GM18505 (cell line): ENCODE results near the gene CCDC57.
"Not testable (repeated sequence)": the region's sequence is repeated elsewhere in the genome, so short reads cannot be mapped to it uniquely, and the experiment has no call there.

Source experiments
- ATAC-seq: cut with Tn5 transposase; IDR thresholded peaks from one replicate; pipeline ENCODE4 v1.9.1; 2021; ENCODE audit not compliant: unreplicated experiment
- POLR2A ChIP-seq: IDR thresholded peaks from 4 replicates; pipeline ENCODE4 v1.6.1; 2011; ENCODE audit warnings: borderline replicate concordance; ENCODE audit not compliant: insufficient read depth, insufficient read length; ENCODE audit errors: extremely low read depth

CCDC57 gene

DNA sequence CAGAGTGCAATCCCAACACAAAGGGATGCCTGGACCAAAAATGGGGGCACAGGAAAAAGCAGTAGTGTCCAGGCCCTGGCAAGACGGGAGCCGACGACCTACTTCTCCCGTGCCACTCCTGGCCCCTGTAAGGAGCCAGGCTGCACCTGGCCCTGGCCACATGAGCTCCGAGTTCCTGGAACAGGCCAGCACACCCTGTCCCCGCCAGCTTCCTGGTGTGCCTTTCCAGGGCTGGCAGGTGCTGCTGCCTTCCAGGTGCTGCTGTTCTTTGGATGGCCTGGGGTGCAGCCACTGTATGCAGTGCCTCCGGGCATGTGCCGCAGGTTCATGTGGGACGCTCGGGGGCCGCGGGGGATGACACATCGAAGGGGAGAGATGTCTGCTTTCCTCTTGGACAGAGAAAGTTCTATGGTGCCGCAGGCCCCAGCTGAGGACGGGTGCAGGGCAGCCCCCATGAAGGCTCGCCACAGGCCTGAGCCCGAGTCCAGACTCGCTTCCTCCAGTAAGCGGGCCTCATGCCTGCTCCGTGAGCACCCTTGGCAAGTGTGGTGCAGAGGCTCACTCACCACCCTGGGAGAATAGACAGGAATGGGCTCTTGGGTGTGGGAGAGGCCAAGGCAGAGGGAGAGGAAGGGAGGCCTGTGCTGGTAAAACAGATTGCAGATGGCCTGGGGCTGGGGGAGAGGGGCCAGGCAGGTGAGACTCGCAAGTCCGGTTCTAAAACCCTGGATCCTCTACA, 59.9 kb downstream of the CCDC57 start:
- ATAC-seq: no peak

DNA sequence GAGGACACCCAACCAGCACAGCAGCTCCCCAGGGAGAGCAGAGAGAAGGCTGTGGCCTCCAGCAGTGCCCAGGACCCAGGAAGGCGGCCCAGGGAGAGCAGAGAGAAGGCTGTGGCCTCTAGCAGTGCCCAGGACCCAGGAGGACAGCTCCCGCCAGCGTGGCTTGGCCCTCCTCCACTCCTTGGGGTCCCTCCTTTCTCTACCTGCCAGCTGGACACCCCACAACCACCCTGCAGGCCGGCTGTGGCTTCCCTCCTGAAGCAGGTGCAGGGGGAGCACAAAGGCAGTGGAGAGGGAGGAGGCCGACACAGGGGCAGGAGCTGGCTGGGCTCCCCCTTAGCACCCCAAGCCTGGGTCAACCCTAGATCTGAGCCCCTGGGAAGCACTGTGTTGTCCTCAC, 60.5 kb downstream of the CCDC57 start:
- TF ChIP-seq POLR2A: no peak
- ATAC-seq: no peak

More for the DNA sequence above, 59.9 kb downstream of the CCDC57 start:
- no peak for TF ChIP-seq POLR2A

DNA sequence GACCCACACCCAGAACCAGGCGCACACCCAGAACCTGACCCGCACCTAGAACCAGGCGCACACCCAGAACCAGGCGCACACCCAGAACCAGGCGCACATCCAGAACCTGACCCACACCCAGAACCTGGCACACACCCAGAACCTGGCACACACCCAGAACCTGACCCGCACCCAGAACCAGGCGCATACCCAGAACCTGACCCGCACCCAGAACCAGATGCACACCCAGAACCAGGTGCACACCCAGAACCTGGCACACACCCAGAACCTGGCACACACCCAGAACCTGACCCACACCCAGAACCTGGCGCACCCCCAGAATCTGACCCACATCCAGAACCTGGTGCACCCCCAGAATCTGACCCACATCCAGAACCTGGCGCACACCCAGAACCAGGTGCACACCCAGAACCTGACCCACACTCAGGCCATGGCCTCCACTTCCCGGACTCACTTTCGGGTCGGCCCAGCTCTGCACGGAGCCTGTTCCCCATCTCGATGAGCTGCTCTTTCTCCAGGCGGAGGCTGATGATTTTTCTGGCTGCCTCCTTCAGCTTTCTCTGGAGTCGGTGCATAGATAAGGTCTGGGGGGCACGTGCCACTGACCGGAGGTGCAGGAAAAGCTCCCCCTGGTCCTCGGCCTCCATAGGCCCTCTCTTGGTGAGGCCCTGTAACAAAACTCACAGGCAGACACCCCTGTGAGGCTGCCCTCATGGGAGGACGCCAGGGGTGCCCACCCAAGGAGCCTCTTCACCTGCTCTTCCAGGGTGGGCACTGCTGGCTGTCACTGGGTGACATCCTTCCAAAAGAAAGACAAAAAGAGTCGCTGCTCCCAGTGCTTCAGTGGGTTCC, 61.3 kb downstream of the CCDC57 start:
- no peak for ATAC-seq
- no peak for TF ChIP-seq POLR2A

DNA sequence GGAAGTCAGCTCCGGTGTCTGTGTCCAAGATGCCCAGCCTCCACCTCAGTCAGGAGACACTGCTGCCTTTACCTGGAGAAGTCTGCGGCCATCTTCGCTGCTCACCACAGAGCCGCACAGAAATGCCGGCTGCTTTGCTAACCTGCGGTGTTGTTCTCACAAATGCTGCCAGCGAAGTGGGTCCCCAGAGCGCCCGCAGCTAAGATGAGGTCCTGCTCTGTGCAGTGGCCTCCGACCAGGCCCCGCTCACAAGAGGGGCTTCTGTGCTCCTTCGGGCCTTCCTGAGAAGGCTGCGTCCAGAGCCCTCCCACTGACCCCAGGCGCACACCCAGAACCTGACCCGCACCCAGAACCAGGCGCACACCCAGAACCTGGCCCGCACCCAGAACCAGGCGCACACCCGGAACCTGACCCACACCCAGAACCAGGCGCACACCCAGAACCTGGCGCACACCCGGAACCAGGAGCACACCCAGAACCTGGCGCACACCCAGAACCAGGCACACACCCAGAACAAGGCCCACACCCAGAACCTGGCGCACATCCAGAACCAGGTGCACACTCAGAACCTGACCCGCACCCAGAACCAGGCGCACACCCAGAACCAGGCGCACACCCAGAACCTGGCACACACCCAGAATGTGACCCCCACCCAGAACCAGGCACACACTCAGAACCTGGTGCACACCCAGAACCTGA, 63.1 kb downstream of the CCDC57 start:
- no peak for TF ChIP-seq POLR2A

DNA sequence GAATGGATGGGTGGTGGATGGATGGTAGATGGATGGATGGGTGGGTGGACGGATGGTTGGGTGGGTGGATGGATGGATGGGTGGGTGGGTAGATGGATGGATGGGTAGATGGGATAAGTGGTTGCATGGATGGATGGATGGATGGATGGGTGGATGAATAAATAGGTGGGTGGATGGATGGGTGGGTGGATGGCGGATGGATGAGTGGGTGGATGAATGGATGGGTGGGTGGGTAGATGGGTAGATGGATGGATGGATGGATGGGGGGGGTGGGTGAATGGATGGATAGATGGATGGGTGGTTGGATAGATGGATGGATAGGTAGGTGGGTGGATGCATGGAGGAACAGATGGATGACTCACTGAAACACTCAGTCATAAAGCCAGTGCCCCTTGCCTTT, 63.6 kb downstream of the CCDC57 start:
- TF ChIP-seq POLR2A: no peak
- ATAC-seq: no peak

More for the DNA sequence above, 63.1 kb downstream of the CCDC57 start:
- no peak for ATAC-seq

DNA sequence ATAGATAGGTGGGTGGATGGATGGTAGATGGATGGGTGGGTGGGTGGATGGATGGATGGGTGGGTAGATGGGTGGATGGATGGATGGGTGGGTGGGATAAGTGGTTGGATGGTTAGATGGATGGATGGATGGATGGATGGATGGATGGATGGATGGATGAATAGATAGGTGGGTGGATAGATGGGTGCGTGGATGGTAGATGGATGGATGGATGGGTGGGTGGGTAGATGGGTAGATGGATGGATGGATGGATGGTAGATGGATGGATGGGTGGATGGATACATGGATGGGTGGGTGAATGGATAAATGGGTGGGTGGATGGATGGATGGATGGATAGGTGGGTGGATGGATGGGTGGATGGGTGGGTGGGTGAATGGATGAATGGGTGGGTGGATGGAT, 64.6 kb downstream of the CCDC57 start:
- no peak for ATAC-seq
- no peak for TF ChIP-seq POLR2A

DNA sequence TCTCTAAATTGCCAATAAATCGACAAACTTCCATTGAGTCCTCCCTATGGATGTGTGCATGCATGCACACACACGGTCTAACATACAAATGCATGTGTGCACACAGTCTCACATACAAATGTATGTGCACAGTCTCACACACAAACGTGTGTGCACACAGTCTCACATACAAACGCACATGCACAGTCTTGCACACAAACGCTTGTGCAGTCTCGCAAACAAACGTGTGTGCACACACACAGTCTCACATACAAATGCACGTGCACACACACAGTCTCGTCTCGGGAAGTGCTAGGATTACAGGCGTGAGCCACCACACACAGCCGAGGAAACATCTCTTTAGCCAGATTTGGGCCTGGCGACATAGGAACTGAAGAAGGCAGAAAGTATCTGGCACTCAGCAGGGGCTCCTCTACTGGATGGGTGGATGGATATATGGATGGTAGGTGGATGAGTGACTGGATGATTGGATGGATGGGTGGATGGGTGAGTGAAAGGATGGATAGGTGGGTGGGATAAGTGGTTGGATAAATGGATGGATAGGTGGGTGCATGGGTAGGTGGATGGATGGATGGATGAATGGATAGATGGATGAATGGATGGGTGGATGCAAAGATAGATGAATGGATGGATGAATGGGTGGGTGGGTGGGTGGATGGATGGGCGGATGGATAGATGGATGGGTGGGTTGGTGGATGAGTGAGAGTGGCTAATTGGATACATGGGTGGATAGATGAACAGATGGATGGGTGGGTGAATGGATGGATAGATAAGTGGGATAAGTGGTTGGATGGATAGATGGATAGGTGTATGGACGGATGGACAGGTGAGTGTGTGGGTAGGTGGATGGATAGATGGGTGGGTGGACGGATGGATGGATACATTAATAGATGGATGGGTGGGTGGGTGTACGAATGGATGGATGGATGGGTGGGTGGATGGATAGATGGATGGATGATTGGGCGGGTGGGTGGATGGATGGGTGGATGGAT, 65.7 kb downstream of the CCDC57 start:
- no peak for ATAC-seq
- no peak for TF ChIP-seq POLR2A

DNA sequence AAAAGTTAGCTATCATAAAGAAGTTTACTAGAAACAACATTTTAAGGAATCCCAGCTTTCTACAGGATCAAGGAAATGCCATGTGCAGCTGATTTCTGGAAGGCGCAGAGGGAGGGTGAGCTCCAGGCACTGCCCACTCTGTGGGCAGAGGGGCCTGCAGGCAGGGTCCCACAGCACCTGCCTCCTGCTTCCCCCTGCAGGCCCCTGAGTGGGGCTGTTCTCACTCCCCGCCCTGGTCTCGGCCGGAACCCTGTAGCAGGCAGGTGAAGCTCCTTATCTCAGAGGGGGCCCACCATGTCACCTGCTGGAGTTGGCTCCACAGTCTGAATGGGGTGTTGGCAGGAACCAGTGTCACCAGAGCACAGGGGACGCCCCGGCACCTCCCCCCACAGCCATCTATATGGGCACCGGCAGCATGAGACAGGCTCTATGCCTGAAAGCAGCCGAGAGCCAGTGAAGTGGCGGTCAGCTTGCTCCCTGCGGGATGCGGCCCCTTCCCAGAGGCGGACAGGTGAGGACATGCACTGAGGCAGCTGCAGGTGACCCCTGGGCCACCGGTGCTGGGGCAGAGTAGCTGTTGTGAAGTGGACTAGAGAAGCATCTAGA, 67.0 kb downstream of the CCDC57 start:
- TF ChIP-seq POLR2A: no peak

DNA sequence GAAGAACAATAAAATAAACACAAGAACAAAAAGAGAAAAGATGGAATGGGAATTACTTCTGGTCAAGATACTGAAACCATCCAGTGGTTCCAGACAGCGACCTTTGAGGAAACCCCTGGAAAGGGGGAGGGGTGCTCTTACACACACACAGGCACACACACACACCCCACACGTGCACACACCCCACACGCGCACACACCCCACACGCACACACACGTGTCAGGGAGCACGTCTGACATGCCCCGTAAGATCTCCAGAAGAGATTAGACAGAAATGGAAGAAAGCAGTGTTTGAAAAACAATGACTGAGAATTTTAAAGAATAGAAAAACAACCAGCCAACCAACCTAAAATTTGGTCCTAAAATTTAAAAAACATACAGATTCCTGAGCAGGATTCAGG, 69.3 kb downstream of the CCDC57 start:
- TF ChIP-seq POLR2A: no peak
- ATAC-seq: no peak

More for the DNA sequence above, 67.0 kb downstream of the CCDC57 start:
- ATAC-seq: no peak

DNA sequence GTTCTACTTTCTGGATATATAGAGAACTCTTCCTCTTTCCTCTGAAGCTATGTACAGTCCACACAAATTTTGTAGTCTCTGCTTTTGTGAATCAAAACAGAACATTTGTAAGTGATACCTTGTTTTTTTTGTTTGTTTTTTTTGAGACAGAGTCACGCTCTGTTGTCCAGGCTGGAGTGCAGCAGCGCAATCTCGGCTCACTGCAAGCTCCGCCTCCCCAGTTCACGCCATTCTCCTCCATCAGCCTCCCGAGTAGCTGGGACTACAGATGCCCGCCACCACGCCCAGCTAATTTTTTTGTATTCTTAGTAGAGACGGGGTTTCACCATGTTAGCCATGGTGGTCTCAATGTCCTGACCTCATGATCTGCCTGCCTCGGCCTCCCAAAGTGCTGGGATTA, 72.7 kb downstream of the CCDC57 start:
- not testable (repeated sequence) for ATAC-seq

DNA sequence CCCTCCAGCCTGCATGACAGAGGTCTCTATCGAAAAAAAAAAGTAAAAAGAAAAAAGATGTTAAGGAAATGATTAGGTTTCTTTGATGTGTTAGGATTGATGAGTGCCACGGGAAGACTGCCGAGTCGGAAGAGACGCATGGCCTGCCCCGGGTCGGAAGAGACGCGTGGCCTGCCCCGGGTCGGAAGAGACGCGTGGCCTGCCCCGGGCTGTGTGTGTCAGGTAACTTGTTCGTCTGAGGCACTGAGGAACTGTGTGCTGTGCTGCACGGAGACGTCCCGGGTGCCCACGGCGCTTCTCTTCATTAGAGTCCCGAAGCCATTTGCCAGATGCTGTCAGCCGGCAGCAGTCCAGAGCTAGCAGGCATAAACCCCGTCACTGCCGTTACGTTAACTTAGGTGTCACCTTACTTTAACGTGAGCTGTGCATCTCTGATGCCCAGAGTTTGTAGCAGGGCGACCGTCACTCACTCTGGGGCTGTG, 74.1 kb downstream of the CCDC57 start:
- ATAC-seq: no peak
- TF ChIP-seq POLR2A: no peak

DNA sequence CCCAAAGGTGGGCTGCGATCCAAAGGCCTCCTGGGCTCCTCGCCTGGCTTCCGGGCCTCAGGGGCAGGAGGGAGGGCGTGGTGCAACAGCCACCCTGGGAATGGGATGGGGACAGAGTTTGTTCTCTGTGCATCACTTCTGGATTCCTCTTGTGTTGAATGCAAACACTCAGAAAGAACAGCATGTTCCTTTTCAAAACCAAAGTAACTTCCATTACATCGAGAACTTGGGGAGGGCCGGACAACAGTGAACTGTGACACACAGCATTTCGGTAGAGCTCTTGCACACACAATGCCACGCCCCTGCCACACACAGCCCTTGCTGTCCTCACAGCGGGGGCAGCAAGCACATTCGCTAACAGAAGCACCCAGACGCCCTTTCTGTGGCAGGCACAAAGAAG, 78.5 kb downstream of the CCDC57 start:
- ATAC-seq: no peak
- TF ChIP-seq POLR2A: no peak

DNA sequence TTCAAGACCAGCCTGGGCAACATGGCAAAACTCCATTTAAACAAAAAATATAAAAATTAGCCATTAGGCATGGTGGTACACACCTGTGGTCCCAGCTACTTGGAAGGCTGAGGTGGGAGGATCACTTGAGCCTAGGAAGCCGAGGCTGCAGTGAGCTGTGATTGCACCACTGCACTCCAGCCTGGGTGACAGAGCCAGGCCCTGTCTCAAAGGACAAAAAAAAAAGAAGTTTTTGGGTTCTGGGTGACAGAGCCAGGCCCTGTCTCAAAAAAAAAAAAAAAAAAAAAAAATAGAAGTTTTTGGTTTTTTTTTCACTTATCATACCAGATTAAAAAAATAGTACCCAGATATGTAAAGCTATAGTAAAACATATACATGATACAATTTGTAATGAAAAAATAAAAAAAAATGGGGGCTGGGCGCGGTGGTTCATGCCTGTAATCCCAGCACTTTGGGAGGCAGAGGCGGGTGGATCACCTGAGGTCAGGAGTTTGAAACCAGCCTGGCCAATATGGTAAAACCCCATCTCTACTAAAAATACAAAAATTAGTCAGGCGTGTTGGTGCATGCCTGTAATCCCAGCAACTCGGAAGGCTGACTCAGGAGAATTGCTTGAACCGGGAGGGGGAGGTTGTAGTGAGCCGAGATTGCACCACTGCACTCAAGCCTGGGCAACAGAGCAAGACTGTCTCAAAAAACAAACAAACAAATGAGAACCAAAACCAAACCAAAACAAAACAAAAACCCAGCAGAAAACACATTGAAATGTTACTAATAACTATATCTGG, 79.3 kb downstream of the CCDC57 start:
- ATAC-seq: not testable (repeated sequence)
